HG03565 (cell line): ENCODE measurements around the gene SLIT3.

Experiments
- ATAC-seq: cut with Tn5 transposase; IDR thresholded peaks from one replicate; pipeline ENCODE4 v1.9.1; 2021; ENCODE audit warnings: mild to moderate bottlenecking, moderate library complexity; ENCODE audit not compliant: unreplicated experiment

Gene SLIT3

DNA sequence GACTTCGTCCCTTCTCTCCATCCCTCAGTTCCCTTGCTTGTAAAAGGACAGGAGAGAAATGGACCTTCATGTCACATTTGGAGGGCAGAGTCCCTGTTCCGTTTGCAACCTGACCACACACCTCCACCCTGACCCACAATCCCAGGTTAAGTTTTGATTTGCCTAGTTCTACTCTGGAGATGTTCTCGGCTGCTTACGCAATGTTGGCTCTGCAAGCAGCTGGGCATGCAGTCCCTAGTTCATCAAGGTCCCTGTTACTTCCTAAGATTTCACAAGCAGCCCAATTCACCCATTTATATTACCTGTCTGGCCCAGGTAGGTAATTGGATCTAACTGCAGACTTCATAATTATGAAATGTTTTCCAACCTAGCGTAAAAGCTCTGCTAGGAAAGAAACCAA lies 28.8 kb downstream of the SLIT3 start:
- no peak for ATAC-seq

DNA sequence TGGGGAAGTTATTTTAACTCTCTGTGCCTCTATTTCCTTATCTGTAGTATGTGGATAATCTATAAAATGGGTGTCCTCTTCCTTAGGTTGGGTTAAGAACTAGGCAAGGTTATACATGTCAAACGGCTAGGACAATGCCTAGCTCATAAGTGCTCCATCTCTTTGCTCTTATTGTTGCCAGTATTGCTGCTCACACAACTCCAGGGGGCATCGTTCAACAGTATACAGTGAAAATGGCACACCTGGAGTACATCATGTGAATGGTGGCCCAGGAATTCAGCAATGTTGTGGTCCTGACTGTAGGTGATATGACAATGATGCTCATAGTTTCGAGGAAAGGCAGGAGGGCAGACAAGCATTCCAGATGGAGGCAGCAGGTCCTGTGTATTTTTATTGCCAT lies 30.1 kb downstream of the SLIT3 start:
- no peak for ATAC-seq

DNA sequence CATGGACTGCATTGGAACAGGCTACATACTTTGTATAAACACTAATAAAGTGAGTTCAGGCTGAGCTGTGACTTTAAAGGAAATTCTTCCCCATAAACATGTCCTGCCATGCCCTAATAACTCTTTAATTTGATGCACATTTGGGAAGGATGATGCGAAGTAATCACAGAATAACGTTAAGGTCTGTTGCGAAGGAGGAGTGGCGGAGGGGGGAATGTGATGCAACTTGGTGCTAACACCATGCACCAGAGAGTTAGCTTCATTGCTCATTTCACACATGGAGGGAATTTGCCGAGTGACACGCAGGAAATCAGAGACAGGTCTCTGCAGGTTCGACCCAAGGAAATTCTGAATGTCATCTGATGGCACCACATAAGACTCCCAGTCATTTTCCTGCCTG lies 32.9 kb downstream of the SLIT3 start:
- no peak for ATAC-seq

DNA sequence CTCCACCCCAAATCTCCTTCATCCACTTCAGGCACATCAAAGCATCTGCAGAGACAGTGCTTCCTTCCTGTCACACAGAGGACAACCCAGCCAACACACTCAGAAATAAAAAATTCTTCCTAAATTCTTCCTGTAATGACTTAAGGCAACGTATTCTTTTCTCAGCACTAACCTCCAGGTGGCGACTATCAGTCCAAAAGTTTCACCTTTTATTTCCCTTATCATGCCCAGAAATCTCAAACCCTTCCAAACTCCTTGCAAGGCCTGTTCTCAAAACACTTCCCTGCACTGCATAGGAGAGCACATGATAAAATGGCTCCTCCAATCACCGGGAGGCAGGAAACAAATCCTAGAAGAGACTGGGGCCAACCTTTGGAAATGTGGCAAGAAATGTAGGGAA lies 35.1 kb downstream of the SLIT3 start:
- ATAC-seq, result no peak

DNA sequence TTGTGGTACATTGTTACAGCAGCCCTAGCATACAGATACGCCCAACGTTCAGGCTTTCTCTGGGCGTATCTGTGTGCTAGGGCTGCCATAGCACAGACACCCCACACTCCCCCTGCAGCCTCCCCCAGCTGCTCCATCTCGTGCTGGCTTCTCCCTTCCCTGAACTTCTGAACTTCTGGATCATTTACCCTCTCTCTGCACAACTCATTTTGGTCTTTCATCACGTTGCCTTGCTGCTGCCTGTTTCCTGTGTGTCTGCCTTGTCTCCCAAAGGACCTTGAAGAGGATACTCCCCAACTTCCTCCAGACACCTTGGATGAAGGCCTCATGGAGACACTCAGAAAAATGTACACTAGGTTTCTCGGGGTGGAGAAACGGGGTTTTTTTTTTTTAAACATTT lies 37.3 kb downstream of the SLIT3 start:
- ATAC-seq, result no peak

DNA sequence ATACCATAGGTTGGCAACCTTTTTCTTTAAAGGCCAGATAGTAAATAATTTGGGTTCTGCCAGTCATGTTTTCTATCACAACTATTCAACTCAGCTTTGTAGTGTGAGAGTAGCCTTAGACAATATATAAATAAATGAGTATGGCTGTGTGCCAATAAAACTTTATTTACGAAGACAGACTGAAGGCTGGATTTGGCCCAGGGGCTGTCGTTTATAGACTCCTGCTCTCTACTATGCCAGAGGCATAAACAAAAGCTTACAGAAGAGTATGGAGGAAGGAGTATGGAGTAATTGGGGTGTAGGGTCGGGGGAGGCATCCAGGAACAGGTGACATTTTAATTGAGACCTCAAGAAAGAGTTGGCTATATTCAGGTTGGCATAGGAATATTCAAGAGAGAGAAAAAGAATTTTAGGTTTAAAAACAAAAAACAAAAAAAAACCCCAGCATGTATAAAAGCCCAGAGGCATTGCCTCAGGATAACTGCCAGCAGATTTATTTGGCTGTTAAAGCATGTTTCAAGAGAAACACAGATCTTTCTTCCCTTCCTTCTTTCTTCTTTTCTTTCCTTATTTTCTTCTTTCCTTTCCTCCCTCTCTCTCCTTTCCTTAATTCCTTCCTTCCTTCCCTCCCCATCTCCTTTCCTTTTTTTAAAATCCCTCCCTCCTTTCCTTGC lies 39.9 kb downstream of the SLIT3 start:
- ATAC-seq, result no peak

DNA sequence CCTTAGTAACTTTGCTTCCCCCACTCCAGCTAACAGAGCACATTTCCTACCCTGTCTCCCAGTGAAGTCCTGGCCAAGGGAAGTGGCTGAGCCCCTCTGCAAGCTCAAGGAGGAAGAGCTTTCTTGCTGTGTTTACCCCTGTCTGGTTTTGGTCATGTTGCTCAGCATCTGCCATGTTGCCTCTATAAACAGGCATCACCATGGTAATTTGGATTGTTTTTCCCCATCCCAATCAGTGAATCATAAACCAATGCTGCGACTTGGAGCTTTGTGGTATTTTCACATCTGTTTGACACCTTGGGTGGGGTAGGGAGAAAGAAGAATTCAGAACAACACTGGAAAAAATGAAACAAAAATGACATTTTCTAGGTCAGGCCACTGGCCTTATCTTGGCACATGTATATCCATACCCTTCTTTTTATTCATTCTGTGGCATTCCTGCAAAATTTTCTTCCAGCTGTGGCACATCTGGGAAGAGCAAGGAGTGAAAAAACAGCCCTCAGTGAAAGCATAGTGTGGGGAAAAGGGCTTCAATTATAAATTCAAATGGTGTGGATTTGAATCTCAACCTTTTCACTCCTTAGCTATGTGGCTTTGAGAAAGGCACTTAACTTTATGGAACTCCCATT lies 42.5 kb downstream of the SLIT3 start:
- ATAC-seq, result no peak

DNA sequence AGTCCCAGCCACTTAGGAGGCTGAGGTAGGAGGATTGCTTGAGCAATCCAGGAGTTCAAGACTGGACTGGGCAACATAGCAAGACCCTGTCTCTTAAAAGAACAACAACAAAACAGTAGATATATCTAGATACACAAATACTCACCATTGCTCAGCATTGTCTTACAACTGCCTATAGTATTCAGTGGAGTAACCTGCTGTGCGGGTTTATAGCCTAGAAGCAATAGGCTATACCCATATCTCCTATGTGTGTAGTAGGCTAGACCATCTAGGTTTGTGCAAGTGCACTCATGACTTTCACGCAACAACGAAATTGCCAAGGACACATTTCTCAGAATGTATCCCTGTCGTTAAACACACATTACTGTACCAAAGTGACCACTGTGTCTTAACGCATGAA lies 44.7 kb downstream of the SLIT3 start:
- ATAC-seq, result no peak

DNA sequence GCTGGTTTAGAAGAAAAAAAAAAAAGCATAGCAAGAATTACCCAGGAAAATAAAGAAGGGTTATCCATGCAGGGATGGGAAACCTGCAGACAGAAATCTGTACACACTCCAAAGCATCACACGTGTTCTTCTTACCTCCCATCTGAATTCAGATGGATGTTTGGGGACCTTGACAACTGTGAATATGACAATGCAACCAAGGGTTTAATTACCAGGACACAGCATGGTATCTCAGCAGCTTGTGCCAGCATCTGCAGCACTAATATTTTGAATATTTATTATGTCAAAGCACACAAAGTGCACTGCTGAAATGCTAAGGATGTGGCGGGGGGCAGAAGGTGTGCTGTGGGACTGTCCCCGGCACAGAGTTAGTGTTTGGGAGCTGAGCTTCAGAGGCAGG lies 47.9 kb downstream of the SLIT3 start:
- no peak for ATAC-seq

DNA sequence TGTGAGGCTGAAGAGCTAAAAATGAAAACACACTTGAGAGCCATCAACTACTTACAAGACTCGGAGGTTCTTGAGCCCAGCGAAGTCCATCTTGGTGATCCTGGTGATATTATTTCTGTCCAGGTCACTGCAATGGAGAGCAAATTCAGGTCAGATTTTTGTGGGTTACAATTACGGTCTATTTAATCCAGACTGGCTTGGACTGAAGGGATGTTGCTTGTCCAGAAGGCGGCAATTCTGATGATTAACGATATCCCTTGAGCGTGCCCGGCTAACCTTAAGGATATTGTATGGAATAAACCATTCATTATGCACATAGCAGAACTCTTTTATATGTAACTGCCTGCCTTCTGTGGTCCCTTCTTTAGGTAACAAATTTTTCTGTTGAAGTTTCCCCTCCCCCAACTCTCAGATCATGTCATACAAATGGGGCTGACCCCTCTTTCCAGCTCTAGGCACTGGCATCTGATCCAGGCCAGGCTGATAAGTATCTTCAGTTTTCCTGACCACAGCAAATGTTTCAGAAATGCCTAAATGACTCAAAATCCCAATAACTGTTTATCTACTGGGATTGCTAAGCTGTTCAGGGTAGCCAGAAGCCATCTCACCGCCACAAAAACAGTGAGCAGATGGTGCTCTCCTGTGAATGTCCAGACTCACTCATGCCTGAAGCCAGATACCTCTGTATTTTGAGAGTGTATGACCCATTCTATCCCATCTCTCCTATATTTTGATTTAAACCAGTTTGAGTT lies 49.4 kb downstream of the SLIT3 start:
- no peak for ATAC-seq

DNA sequence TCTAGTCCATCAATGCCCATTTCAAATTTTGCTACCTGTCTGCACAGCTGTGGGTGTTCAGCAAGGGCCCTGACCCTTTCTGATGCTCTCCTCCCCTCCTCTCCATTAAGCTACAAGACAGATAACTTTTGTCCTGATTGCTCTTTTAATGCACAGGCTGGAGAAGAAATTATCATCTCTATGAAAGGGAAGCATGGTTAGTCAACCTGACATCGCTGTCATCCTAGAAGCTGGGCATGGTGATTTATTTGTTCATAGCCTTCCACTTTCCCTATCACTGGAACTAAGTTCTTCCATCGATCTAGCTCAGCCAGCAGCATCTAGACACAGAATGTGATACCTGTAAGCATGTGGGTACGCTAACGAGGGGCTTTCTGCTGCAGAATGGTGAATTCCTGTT lies 50.1 kb downstream of the SLIT3 start:
- no peak for ATAC-seq

DNA sequence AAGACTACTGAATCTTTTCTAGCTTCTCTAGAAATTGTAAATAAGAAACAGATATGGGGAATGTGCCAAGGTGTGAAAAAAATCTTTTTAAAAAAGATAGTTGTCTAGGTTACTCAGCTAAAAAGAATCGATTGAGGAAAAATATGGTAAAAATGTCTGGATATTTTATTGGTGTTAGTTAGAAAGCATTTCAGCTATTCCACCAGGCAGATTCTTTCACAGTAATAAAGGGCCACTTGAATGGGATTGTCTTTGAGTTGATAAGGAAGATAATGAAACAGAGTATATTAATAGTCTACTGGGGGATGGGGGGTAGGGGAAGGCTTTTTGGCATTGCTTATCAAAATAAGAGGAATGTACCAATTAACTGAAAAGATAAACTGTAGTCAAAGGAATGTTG lies 51.9 kb downstream of the SLIT3 start:
- ATAC-seq, result no peak

DNA sequence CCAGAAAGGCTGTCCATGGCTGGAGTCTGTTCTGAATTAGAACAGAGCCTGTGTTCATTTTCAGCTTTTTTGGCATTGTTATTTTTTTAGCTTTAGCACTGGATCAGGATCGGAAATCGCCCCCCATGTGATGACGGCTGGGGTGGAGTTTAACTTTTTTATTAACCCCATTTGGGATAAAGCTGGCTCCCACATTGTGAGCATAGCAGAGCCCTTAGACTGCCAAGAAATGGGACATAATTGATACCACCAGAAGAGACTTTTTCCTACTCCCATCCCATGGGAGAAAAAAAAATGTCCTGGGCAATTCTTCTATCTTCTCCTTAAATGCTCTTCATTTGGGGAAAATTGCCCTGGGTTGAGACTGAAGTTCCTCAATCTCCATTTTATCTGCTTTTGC lies 52.4 kb downstream of the SLIT3 start:
- no peak for ATAC-seq

DNA sequence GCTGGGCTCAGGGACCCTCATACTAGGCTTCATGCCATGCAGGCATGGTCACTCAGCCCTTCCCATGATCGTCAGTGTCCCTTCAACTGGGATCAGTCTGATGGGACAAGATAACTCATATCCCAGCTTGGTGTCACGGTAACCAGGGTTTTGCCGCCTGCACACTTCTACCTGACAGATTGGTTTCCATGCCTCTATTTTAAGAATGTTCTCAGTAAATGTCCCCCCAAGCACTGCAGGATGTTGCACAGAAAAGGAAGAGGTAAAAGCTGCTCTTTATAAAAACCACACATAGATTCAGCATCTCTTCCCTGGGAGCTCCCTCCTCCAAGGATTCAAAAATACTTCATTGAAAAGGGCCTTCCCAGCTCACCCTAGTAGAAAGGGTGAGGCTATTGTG lies 56.1 kb downstream of the SLIT3 start:
- no peak for ATAC-seq

DNA sequence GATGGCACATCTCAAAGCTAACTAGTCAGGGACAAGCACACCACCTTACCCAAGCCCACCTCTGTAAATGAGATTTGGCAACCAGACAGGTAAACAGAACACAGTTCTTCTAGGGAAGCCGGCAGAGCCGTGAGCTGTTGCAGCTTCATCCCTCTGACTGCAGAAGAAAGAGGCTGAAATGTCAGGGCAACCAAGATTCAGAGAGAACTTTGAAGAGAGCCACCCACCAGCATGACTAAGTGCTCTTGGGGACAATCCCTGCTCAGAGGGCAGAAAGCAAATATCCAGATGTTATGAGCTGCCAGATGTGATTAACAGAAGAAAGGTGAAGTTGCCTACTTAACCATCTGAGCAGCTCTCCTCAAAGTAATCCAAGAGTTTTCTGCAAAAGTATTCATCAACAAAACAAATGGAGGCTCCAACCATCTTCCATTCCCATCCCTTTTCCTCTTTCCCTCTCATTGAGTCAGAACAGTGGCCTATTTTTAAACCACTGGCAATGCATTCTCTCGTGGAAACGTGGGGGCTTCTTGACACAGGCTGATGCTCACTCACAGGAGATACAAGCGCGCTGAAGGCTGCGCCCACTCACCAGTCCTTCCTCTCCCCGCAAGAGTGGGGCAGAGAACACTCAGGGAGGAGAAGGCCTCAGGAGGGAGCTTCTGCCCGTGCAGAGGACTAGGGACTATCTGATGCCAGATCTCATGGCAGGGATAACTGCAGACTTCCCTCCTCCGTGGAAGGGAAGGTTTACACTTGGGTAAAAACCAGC lies 57.1 kb downstream of the SLIT3 start:
- ATAC-seq, result no peak

DNA sequence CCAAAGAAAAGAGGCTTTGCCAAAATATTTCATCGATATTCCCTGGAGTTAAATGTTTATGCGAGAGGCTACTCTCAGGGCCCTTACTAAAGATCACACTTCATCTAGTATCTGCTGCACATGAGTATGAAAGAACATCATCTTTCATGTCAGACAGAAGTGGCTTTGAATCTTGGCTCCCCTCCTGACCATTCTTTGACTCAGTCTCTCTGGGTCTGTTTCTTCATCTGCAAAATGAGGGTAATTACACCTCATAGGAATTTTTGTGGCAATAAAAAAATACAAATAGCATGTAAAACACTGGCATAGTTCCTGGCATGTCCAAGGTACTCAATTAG lies 58.1 kb downstream of the SLIT3 start:
- no peak for ATAC-seq

DNA sequence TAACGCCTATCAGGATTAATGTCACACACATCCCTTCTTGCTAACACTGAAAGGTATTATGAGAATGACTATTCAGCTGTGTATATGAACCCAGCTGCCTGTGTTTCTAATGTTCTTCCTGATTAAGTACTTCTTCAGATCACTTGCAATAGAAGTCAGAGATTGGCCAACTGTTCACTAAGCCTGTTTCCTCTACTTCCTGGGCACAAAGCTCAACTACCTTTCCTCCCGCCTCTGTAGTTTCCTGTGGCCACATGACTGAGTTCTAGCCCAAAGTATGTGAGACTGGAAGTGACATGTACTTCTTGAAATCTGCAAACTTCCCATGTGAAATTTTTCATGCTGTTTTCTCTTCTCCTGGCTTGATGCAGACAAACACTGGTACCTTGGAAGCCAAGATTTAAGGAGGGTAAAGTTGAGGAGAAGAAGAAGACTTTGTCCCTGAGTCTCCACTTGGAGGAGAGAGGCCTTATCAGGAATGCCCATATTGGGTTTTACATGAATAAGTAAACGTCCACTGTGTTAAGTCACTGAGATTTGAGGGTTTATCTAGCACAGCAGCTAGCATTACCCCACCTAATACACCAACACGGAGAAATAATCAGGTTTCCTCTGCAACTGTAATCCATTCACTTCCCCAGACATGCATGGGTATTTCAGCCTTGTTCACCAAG lies 58.6 kb downstream of the SLIT3 start:
- ATAC-seq, result no peak

DNA sequence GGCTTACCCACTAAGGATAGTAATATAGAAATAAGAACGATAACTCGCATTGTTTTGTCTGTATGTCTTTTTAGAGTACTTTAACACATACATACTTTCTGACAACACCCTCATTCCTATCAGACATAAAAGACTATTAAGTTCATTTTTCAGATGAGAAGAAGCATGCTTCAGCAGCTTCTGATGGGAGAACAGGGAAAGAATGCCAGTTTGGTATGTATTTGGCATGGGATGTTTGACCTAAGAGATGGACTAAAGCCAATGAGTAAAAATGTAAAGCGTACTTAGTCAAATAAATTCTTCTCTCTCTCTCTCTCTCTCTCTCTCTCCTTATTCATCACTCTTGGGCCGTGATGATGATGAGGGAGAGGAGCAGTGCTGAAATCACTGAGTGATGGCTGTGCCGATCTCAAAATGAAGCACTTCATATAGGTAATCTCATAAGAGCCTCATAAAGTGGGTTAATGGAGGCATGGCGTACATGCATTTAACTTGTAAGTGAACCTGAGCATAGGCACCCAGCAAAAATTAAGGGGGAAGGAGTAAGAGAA lies 71.5 kb downstream of the SLIT3 start:
- no peak for ATAC-seq

DNA sequence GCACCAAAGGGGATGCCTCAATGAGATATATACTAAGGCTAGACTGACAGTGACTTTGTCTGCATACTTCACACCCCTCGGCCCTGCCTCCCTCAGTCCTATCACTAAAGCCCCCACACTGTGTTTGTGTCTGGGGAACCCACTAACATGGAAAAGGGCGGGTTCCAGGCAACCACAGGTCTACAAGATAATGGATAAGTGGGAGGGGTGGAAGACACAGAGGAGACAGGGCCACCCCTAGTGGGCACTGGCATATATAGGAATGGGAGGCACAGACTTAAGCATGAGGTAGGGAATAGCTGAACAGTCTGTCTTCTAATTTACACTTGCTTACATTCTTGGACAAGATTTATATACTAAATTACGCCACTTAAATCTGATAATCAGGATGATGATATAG lies 74.0 kb downstream of the SLIT3 start:
- no peak for ATAC-seq

DNA sequence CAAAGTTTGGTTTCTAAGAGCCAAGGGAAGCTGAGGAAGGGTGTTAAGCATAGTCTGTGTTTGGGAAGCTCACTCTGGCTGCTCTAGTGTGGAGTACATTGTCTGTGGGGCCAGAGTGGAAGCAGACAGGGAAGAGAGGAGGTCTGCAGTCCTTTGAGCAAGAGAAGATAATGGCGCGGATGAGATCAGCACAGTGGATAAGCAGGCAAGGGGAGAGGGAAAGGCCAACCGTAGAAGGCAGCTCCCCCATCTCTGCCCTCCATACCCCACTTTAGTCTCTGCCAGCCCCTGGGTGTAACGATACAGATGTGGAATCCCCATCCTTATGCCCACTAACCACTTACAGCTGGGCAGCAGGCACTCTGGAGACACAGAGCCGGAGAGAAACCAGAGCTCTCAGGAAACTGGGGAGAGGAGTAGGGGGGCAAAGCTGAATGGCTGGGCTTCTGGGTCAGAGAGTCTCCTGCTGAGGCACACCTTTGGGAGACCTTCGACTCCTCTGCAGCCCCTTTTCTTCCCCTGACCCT lies 75.0 kb downstream of the SLIT3 start:
- ATAC-seq, result no peak

DNA sequence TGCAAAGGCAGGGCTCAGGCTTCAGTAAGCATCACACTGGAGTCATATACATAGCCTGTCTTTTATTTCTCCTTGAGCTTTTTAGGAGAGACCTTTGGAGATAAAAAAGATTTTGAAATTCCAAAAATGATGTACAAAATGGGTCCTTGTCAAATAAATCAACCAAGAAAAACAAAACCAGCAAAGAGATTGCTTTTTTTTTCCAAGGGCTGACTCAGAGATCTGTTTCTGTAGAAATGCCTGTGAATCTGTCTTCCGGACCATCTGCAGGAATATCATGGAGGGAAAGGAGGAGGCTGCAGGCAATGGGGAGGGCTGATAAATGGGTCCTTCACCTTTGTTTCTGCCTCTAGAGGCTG lies 77.4 kb downstream of the SLIT3 start:
- no peak for ATAC-seq
